ENCODE measurements around the gene NFKBIE.
"Not testable (repeated sequence)": the region's sequence is repeated elsewhere in the genome, so short reads cannot be mapped to it uniquely, and the experiment has no call there.

NFKBIE gene

DNA sequence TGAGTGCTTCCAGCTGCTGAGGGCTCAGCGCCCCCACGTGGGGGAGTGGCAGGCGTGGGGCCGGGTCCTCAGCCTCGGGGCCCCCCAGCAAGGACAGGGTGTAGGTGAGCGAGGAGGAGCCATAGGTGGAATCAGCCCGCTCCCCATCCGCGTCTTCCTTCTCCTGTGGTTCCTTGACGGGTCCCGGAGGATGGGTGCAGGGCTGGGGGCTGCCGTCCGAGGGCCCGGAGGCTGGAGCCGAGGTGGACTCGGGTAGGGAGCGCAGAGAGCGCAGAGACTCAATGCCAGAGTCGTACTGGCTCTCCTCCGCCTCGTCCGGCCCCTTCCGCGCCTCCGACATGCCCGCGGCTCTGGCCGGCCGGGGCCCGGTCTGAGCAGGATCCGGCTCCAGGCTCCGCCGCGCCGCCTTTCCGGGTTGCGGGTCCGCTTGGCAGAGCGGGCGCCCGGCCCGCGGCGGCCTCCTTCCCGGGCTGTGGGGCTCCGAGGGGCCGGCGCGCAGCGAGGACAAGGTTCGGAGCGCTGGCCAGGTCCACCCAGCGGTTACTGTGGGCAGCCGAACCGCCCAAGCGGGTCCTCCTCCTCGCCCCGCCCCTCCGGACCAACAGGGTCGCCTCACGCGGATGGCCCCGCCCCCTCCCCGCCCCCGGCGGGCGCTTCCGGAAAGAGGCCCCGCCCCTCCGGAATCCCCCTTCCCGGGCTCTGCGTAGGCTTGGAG is at the start of gene NFKBIE:
NFKBIE (minus strand) TSS at position 545 of the 715 bp plus-strand sequence; CDS start at position 340, 205 bp downstream.
- DNase-seq: peak; percentile 99

GRCh38 chr6:44314657-44315056 is 49.3 kb upstream of the NFKBIE start:
- DNase-seq: not testable (repeated sequence)

GRCh38 chr6:44312901-44313788 is 47.8 kb upstream of the NFKBIE start, which contains the start of gene AARS2:
Gene AARS2 (minus strand): TSS chr6:44313347. CDS start chr6:44313323, 24 bp downstream.
- peak; percentile 96 for DNase-seq

- no peak for DNase-seq
Measured at GRCh38 chr6:44311767-44312166, 46.4 kb upstream of the NFKBIE start.

GRCh38 chr6:44311304-44311703 is 46.0 kb upstream of the NFKBIE start:
- no peak for DNase-seq

- DNase-seq: no peak
Measured at GRCh38 chr6:44310241-44310640, 44.9 kb upstream of the NFKBIE start.

DNA sequence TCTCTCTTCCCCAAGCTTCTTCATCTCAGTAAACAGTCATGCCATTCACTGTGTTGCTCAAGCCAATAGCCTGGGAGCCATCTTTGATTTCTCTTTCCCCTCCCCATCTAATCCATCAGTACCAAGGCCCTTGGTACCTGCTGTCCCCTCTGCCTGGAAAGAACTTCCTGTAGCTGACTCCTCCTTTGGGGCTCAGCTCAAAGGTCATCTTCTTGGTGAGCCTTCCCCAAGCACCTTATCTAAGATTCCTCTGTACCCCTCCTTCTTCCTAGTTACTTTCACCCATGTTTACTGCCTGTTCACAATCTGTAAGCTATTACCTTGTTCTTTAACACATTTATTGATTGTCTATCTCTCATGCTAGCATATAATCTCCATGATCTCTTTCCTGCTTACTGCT is 44.3 kb upstream of the NFKBIE start:
- DNase-seq: no peak

- DNase-seq: no peak
Measured at GRCh38 chr6:44309092-44309491, 43.7 kb upstream of the NFKBIE start.

DNA sequence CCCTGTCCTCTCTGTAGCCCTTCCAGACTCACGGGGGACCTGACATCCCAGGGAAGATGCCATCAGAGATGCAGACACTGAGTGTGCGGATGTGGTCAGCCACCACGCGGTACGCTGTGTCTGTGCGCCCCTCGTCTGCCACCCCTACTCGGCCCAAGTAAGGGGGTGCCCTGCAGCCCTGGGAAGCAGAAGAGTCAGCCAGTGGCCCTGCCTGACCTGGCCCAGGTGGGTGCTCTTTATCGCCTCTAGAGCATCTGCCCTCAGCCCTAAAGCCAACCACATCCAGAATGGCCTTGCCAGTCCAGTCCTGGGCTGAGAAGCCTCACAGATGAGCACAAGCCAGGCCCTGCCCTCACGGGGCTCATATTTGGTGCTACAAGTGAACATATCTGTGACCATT is 41.9 kb upstream of the NFKBIE start:
- no peak for DNase-seq

DNA sequence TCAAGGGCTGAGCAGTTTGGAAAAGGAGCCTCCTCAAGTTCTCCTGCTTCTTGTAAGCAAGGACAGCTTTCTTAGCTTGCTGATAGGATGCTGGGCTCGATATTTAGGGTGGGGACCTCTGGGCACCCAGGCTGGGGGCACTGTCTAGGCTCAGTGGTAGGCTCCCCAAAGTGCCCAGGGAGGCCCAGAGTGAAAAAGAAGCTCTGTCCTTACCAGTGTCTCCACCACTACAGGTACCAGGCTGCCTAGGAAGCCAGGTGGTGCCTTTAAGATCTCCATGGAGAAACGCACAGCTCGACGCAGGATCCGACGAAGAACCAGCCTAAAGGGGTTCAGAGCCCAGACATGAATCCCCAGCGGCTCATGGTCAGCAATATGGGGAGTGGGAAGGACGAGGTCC is 41.4 kb upstream of the NFKBIE start:
- DNase-seq: no peak

DNA sequence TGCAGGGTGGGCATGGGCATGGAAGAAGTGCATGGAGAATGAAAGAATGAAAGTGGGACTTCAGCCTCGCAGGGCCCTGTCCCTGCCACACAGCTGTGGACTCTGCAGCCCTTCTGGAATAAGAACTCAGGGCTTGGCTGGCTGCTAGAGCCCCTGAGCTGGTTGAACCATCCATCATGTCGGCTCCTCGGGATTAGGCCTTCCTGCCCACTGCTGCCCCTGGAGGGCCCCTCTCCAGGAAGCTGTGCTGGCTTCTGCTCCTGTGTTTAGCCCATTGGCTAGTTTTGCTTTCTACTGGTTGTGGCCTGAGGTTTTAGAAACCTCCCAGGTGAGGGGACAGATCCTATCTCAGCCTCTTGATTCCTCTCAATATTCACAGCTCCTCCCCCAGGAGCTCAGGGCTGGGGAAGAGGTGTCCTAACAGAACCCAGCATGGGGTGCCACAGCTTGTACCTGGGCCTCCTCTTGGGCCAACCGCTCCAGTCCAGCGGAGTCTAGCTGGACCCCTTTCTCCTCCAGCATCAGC is 39.9 kb upstream of the NFKBIE start:
- no peak for DNase-seq

DNA sequence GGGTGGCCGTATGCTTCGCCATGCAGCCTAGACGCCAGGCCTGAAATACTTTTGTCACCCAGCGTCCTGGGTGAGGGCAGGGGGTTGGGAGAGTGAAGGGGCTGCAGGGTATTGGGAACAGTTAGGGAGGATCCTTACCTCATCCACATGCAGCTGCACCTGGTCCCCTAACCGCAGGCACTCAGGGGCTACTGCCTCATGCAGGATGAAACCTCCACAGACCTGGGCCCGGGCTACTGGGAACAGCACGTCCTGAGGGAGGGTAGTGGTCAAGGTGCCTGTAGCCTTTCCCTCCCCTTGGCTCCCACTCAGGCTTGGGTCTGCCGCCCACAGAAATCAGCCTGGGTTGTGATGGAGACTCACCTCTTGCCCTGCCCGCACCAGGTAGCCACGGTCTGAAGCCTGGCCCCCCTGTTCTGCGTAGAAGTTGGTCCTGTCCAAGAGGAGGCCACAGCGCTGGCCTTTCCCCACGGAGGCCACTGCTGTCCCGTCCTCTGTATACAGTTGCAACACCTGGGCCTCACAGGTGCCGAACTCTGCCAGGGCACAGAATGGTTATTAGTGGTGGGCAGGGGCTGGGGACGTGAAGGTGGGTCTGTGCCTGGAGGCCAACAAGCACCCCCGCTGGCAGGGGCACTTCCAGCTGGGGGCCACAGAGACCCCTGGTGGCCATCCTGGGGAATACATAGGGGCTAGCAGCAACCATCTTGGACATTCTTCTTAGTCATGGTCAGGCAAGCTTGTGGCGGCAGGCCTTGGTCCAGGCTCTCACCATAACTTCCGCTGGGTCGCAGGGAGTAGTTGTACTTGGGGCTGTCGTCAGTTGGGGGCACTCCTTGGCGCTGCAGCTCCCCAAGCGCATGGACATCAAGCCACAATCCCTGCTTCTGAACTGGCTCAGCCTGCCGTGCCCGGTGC is 39.2 kb upstream of the NFKBIE start:
- peak; percentile 55 for DNase-seq

DNA sequence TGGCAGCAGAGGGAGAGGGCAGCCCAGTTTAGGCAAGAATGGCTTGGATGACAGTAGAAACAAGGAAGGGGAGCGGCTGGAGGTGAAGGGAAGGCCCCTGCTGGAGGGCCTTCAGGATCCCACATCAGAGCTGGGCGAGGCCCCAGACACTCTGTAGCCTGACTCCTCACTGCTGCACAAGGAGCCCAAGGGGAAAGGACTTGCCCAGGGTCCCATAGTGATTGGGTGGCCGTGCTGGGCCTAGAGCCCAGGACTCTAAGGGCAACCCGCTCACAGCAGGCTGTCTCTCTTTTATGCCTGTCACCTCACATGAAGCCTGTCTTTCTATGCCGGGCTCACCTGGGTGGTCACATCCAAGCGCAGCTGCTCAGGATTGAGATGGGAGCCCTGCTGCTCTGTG is 38.5 kb upstream of the NFKBIE start:
- DNase-seq: no peak

DNA sequence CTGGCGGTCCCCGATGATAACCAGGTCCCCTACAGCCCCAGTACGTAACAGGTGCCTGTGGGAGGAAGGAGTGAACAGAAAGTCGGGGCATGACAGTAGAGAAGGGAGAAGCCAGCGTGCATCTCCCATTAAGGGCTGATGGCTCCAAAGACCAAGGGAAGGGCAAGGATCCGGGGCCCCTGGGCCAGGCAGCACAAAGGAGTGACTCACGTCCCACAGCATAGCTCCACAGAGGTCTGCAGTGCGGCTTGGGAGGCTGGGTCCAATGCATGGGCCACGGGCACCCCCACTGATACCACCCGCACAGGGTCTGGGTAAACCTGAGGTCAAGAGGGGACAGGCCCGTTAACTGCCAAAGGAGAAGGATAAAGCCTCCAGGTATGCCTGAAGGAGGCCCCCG is 37.5 kb upstream of the NFKBIE start:
- no peak for DNase-seq

DNA sequence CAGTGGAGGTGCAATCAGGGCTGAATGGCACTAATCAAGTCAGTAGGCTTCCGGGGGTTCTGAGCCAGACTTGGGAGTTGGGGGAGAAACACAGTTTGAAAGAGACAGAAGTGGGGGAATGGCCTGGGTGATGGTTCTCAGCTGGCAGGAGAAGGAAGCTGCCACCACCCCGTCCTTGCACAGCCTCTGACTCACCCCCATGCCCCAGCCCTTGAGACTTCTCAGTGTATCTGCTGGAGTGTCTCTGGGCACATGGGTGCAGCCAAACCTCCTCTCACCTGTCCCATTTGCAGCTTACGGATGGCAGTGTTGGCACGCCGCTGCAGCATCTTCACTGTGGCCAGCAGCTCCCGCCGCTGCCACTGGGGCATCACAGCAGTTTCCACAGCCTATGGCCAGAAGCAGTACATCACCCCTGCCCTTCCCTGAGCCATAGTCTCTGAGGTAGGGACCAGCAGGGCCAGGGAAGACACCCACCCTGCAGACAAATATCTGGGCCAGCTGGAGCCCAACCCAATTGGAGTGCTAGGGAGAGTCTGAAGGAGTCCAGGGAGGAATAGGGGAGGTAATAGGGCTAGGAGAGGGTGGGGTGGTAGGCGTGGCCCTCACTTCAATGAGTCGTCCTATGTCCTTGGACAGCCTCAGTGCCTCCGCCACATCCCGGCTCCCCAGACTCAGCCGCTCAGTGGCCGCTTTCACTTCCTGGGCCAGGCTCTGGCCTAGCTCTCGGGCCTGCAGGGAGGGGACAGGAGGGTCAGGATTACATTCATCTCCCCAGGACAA is 36.6 kb upstream of the NFKBIE start:
- DNase-seq: no peak

- DNase-seq: no peak
Measured at GRCh38 chr6:44301106-44301505, 35.8 kb upstream of the NFKBIE start.

DNA sequence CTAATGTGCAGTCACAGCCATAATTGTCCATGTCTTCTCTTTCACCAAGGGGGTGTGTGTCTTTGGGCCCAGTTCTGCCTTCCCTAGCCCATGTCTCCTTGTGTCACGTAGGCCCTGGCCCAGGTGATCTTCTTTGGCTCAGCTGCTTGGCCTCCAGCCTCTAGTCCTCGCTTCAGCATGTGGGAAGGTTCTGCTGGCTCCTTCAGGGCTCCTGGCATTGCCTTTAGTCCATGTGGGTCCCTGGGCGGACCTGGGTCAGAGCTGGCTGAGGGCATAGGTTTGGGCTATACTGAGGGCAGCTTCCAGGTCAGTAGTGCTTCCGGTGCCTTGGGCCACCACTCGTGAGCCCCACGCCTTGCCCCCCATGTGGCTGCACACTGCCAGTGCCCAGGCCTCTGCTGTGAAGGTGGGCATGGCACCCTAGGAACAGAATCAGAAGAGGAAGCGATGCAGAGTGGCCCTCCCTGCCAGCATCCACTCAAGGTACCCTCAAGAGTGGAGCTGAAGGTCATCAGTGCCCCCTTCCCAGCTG is 35.0 kb upstream of the NFKBIE start:
- DNase-seq: no peak

- no peak for DNase-seq
Measured at GRCh38 chr6:44298864-44299263, 33.5 kb upstream of the NFKBIE start.

DNA sequence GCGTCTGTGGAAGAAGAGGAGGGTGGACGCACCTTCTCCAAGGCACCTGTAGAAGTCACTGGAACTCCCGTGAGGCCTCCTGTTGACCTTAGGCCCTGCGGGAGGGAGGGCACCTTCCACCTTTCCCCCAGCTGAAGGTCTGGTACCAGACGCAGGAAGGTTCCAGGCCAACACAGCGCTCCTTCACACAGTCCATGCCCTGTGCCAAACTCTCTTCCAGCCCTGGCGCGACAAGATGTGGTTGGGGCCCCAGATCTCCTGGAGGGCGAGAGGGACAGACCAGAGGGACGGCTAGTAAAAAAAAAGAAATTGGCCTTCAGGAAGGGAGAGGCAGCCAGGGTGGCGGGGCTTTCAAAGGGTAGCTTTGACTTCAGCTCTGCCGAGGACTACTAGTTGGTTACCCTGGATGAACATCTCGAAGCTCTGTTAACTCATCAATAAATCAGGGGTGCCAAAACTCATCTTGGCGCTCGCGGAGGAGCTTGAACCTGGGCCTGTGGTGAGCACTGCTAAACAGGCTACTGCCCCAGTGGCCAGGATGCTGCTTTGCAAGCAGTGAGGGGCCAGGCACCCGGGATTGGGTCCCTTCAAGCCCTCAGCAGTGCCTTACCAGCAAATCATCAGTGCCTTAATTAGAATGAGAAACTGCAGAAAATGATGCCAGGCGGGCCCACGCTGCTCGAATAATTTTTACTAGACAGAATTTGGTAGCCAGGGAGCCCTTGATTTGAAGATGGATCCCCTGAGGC is 32.9 kb upstream of the NFKBIE start:
- DNase-seq: no peak
